HG03159 (cell line): ENCODE data around the gene UGGT2.
"Not testable (repeated sequence)": the region's sequence is repeated elsewhere in the genome, so short reads cannot be mapped to it uniquely, and the experiment has no call there.

Experiments
- ATAC-seq: cut with Tn5 transposase; IDR thresholded peaks from one replicate; pipeline ENCODE4 v1.9.1; 2021; ENCODE audit warnings: mild to moderate bottlenecking, moderate library complexity; ENCODE audit not compliant: unreplicated experiment

Gene UGGT2

GRCh38 chr13:96051946-96052345, 1.3 kb downstream of the UGGT2 start:
- not testable (repeated sequence) for ATAC-seq

- ATAC-seq = not testable (repeated sequence)
Measured at GRCh38 chr13:96051491-96051890, 1.7 kb downstream of the UGGT2 start.

GRCh38 chr13:96050955-96051354, 2.2 kb downstream of the UGGT2 start:
- not testable (repeated sequence) for ATAC-seq

GRCh38 chr13:96046449-96047126, 6.6 kb downstream of the UGGT2 start:
- ATAC-seq = not testable (repeated sequence)

GRCh38 chr13:96044238-96044637, 9.0 kb downstream of the UGGT2 start:
- no peak for ATAC-seq

- no peak for ATAC-seq
Measured at GRCh38 chr13:96041326-96042110, 11.7 kb downstream of the UGGT2 start.

- ATAC-seq = no peak
Measured at GRCh38 chr13:96036515-96036914, 16.7 kb downstream of the UGGT2 start.

- ATAC-seq = no peak
Measured at GRCh38 chr13:96034662-96035061, 18.5 kb downstream of the UGGT2 start.

GRCh38 chr13:96033220-96034015, 19.8 kb downstream of the UGGT2 start:
- no peak for ATAC-seq

- ATAC-seq = no peak
Measured at GRCh38 chr13:96032717-96033116, 20.5 kb downstream of the UGGT2 start.

- no peak for ATAC-seq
Measured at GRCh38 chr13:96029002-96029401, 24.2 kb downstream of the UGGT2 start.

GRCh38 chr13:96027496-96027895, 25.7 kb downstream of the UGGT2 start:
- no peak for ATAC-seq

GRCh38 chr13:96025283-96025682, 27.9 kb downstream of the UGGT2 start:
- no peak for ATAC-seq

GRCh38 chr13:96020931-96021330, 32.3 kb downstream of the UGGT2 start:
- ATAC-seq = no peak

- peak; percentile 95 for ATAC-seq
Measured at GRCh38 chr13:96020155-96020575, 33.0 kb downstream of the UGGT2 start.

GRCh38 chr13:96018135-96018534, 35.1 kb downstream of the UGGT2 start:
- ATAC-seq = no peak

GRCh38 chr13:96011291-96011872, 41.8 kb downstream of the UGGT2 start:
- no peak for ATAC-seq

- no peak for ATAC-seq
Measured at GRCh38 chr13:96003304-96003703, 49.9 kb downstream of the UGGT2 start.

GRCh38 chr13:96002322-96003131, 50.7 kb downstream of the UGGT2 start:
- no peak for ATAC-seq

GRCh38 chr13:96000069-96000468, 53.1 kb downstream of the UGGT2 start:
- no peak for ATAC-seq
